ENCODE results near the gene CSMD2.

CSMD2 gene

GRCh38 chr1:33960188-33960895 is 204.7 kb downstream of the CSMD2 start:
- no peak for DNase-seq (ENCODE audit: low spot score)

GRCh38 chr1:33957854-33958253 is 207.2 kb downstream of the CSMD2 start:
- DNase-seq (ENCODE audit: low spot score) = no peak

DNA sequence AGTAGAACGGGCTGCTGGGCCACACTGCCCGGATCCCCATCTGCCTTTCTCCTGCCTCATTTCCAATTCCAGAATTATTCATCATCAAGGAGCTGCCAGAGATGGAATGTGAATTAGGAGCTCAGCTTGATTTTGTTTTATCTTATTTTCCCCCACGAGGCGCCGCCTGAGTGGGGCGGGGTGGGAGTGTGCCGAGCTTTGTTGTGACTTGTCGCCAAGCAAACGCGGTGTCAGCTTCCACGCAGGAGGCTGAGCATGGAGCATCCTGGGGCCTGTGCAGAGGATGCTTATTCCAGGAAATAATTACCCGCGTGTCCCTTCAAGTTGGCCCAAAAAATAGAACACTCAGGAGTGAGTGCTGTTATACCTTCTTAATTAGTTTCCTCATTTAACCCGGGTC is 209.9 kb downstream of the CSMD2 start:
- no peak for DNase-seq (ENCODE audit: low spot score)

DNA sequence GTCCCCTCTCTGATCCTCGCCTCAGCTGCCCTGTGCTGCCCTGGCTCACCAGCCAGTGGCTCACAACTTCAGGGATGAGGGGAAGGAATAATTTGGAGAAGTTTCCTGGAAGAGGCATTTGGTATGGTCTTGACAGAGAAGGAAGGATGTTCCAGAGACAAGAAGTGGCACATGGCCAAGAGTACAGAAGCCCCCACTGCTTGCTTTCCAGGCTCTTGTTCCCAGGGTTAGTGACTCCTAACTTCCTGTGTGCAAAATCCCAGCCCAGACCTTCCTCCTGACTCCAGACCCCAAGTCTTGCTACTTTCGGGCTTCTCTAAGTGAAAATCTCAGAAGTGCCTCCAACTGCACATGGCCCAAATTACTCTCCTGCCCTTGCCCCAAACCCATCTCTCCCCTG is 215.5 kb downstream of the CSMD2 start:
- DNase-seq (ENCODE audit: low spot score) = no peak

GRCh38 chr1:33948291-33948690 is 216.7 kb downstream of the CSMD2 start:
- no peak for DNase-seq (ENCODE audit: low spot score)

DNA sequence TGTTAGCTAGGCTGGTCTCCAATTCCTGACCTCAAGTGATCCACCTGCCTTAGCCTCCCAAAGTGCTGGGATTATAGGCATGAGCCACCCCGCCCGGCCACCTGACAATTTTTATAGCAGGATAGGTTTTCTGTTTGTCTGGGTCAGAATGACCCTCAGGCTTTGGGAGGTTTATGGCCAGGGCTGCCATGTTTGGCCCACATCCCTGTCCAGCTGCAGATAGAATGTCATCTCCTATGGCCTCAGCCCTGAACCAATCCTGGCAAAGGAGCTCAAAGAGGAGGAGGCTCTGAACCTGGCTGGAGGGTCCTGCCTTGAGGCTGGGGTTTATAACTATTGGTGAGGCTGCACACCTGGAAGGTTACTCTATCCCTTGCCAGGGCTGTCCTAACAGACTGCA is 218.2 kb downstream of the CSMD2 start:
- DNase-seq (ENCODE audit: low spot score) = no peak

GRCh38 chr1:33944846-33945245 is 220.2 kb downstream of the CSMD2 start:
- DNase-seq (ENCODE audit: low spot score) = no peak

- no peak for DNase-seq (ENCODE audit: low spot score)
Measured at GRCh38 chr1:33943978-33944377, 221.1 kb downstream of the CSMD2 start.

GRCh38 chr1:33932871-33933270 is 232.2 kb downstream of the CSMD2 start:
- DNase-seq (ENCODE audit: low spot score) = no peak

GRCh38 chr1:33931111-33931475 is 233.9 kb downstream of the CSMD2 start:
- no peak for DNase-seq (ENCODE audit: low spot score)

DNA sequence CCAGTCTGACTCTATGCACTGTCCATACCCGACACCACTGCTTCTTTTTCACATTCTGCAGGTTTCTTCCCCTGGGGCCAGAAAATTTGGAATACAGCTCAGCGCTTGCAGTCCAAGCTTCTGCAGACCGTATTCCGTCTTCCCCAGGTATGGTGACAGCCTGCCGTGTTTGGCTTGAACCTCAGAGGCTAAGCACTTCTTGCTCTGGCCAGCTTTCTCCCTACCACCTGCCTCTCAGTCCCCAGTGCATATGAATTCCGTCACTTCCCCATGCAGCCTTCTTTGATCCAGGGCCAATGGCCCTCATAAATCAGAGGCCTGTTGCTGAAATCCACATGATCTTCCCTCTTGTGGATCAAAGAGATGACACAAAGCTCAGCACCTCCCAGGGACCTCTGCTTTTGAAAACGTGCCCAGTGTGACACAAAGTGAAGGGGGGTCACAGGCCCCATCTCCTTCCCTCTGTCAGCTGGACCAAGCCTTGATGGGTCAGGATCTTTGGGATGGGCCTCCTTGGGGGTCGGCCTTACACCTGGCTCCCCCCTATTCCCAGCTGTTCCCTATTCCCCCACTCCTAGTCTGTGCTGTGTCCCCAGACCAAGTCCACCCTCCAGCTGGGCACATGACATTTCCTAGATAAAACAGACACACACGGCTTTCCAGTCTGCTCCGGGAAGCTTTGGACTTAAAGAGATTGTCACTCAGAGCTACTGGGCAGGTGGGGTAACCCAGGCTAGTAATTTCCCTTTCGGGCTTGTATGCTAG is 234.5 kb downstream of the CSMD2 start:
- no peak for DNase-seq (ENCODE audit: low spot score)

DNA sequence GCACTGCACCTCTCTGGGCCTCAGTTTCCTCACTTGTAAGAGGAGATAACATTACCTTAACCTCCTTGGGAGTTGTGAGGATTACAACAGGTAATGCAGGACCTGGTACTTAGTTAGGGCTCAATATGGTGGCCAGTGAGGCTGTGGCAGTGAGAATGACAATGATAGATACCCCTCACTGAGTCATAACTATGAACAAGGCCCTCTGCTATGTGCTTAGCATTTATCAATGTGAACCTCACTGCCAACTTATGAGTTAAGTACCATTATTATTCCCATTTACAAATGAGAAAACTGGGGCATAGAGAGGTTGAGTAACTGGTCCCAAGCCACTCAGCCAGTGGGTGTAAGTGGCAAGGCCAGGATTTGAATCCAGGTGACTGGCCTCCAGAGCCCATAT is 236.8 kb downstream of the CSMD2 start:
- DNase-seq (ENCODE audit: low spot score) = no peak

DNA sequence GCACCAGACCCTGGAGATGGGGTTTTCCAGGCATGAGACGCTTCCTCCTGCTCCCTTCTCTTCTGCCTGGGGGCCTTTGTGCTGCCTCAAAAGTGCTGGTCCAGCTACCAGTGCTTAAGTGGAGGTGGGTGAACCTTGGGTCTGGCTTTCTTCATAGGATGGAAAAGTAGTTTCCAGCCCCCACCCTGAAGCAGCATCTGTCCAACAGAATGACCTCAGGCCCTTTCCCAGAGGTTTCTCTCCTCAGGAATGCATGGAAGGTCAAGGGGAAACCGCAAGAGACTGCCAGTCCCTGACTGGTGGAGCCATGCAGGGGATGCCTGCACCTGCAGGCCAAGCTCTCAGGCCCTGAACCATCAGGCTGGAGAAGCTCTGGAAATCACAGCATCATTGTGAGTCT is 237.3 kb downstream of the CSMD2 start:
- no peak for DNase-seq (ENCODE audit: low spot score)

DNA sequence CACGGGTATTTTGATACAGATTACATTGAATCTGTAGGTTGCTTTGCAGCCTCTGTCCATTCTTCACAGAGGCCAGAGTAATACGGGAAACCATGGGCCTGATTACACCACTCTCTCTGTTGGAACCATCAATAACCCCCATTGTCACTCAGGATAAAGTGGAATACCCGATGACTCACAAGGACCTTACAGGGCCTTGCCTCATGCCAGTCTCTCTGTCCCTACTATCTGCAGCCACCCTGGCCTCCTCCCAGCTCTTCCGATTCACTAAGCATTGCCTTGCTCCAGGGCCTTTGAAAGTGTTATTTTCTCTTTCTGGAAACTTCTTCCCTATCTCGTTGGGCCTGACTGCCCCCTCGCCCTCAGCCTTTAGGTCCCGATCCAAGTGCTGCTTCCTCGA is 239.4 kb downstream of the CSMD2 start:
- no peak for DNase-seq (ENCODE audit: low spot score)

DNA sequence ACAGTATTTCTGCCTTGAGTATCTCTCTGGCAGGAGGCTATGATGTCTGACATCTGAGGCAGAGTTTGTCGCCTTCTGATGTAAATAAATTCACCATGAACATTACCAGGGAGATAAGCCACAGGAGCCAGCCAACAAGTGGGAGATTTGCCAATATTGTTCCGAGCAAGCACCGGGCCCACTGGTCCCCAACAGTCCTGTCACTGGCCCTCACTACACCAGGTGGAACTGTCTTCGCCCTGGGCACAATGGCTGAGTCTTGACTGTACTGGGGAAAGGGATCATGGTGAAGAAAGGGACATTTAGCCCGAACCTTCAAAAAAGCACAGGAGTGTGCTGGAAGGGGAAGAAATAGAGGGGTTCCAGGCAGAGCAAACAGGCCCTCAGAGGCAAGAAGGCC is 243.7 kb downstream of the CSMD2 start:
- DNase-seq (ENCODE audit: low spot score) = no peak

GRCh38 chr1:33918368-33918767 is 246.7 kb downstream of the CSMD2 start:
- no peak for DNase-seq (ENCODE audit: low spot score)

DNA sequence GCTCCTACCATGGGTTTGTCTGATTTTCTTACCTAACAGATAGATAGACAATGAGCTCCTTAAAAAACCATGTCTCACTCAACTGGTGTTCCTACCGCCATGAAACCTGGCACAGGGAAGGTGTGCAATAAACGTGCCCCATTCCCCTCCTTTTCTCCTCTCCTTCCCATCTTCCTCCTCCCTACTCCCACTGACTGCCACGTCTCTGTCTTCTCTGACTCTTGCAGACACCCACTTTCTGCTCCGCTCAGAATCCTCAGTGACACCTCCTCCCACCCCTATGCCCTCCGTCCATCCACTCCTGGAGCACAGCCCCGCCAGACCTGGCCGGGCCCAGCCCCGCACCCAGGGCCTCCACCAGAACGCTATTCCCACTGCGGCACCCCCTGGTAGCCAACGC is 248.2 kb downstream of the CSMD2 start:
- DNase-seq (ENCODE audit: low spot score) = no peak

DNA sequence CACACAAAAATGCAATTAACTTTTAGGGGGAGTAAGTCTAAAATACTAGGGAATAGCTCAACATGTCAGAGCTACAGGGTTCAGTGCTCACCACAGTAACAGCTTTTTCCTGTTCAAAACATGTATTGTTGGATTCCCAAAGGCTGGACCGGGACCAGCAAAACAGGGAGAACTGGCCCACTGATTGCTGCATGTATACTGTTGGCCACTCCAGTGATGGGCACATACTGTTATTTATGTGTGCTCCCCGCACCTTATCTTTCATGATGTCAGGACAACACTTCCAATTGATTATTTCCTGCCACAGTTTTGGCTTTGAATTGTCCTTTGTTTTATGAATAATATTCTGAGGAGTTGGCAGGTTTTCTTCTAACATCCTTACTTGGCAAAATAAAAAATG is 250.5 kb downstream of the CSMD2 start:
- DNase-seq (ENCODE audit: low spot score) = no peak

- DNase-seq (ENCODE audit: low spot score) = no peak
Measured at GRCh38 chr1:33908324-33908956, 256.6 kb downstream of the CSMD2 start.

DNA sequence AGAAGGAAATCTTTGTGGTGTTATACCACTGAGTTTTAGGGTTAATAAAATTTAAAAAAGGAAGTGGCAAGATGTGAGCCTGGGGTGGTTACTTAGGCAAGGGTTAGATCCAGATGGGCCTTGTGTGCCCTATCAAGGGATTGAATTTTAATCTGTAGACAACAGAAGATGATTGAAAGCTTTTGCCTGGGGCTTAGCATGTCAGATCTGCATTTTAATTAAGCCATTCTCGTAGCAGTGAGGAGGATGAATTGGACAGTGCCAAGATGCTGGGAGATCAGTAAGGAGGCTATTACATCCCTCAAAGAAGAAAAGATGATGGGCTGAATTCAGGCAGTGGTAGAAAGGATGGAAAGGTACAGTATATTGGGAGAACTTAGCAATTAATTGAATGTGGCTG is 258.9 kb downstream of the CSMD2 start:
- DNase-seq (ENCODE audit: low spot score) = no peak

- DNase-seq (ENCODE audit: low spot score) = no peak
Measured at GRCh38 chr1:33905241-33905640, 259.8 kb downstream of the CSMD2 start.

DNA sequence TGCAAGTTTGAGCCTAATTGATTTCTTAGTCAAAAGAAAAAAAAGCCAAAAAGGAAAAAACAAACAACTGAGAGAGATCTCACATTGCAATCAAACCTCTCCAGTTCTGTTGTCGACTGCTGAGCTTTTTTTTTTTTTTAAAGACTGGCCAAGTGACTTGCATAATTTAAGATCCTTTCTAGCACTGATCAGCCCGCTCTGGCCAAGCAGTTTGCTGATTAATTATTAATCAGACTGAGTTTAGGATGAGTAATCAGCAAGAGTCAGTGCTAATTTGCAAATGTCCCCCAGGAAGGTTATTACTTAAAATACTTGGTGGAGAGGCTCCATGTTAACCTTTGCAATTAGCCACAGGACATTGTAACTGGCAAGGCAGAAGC is 261.8 kb downstream of the CSMD2 start:
- DNase-seq (ENCODE audit: low spot score) = no peak

DNA sequence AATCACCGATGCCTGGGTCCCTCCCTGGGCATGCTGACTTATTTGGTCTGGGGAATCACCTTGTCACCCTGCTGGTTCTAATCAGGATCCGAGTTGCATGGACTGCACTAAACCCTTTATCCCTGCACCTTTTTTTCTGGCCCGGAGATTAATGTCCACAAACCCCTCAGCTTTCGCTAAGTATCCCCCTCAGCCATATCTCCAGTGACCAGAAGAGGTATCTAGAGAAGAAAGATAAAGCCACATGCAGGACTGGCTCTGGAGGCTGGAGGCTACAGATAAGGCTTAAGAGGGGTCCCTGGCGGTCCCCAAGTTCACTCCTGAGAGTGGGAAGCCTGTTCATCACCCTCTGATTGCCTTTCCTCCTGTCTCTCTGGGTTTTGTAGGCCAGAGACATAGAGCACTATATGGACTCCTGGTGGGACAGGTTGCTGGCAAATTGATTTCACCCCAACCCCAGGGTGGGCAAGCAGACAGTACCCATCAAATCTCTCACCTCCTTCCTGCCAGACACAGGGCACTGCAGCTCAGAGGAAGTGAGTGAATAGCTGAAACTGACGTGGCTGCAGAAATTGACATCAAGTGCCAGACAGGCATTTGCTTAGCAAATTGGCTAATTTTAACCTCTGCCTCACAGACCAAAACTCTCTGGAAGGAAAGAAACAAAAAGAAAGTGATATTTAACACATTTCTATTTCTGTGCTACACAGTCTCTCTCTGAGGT is 262.4 kb downstream of the CSMD2 start:
- DNase-seq (ENCODE audit: low spot score) = no peak

All from CD4-positive, alpha-beta T cell treated with Interleukin-2 at 100 ng/mL for 4 hours (primary cell).